Fibroblast of lung (primary cell): ENCODE data around the gene GON4L.

Experiments used
- EZH2 ChIP-seq: IDR thresholded peaks from 2 replicates; pipeline ENCODE4 v1.5.1; 2012; ENCODE audit warnings: low read length, control low read depth, mild to moderate bottlenecking; ENCODE audit errors: missing control alignments
- TF ChIP-seq, protein P1 (sequence below), 2 donors: IDR thresholded peaks in 1 of 2; conservative IDR thresholded peaks in 1 of 2; 1 replicate in 1 of 2; 2 replicates in 1 of 2; pipeline ENCODE4 v1.5.1; 2011 to 2012; ENCODE audit warnings: low read length in 2 of 2, control low read depth in 1 of 2, inconsistent platforms in 1 of 2, low read depth in 1 of 2, mild to moderate bottlenecking in 1 of 2

DNA sequence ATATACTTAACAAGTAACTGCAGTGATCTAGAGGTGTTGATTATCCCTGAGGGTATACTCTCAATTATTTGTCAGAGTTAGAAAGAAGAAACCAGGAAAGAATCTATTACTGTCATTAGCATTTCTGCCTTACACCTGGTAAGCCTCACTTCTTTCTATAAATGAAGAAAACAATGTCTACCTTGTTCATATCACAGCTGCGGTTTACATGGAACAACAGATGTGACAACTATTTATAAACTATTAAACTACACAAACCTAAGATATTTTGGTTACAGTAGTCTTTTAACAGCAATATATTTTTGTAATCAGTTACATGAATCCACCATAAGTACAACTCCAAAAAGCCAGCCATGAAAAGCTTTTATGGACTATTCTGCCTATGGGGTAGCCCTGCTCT, 40.7 kb downstream of the GON4L start:
- TF ChIP-seq EZH2: no peak
- TF ChIP-seq, protein P1, sequence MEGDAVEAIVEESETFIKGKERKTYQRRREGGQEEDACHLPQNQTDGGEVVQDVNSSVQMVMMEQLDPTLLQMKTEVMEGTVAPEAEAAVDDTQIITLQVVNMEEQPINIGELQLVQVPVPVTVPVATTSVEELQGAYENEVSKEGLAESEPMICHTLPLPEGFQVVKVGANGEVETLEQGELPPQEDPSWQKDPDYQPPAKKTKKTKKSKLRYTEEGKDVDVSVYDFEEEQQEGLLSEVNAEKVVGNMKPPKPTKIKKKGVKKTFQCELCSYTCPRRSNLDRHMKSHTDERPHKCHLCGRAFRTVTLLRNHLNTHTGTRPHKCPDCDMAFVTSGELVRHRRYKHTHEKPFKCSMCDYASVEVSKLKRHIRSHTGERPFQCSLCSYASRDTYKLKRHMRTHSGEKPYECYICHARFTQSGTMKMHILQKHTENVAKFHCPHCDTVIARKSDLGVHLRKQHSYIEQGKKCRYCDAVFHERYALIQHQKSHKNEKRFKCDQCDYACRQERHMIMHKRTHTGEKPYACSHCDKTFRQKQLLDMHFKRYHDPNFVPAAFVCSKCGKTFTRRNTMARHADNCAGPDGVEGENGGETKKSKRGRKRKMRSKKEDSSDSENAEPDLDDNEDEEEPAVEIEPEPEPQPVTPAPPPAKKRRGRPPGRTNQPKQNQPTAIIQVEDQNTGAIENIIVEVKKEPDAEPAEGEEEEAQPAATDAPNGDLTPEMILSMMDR (conservative IDR thresholded peaks at IDR 0.05 in 1 of 2, IDR thresholded peaks at IDR 0.05 in 1 of 2; ENCODE audit: low read depth in 1 of 2, low read length in 2 of 2): no peak
